ENCODE data around the gene TCIRG1. TPM values are rescaled to one million over a fixed set of nuclear protein-coding genes. Genes with fewer than 3 reads are reported as not detected.

The TCIRG1 gene
- total RNA-seq, 1 donor from 2014 or later, result 134 TPM

DNA sequence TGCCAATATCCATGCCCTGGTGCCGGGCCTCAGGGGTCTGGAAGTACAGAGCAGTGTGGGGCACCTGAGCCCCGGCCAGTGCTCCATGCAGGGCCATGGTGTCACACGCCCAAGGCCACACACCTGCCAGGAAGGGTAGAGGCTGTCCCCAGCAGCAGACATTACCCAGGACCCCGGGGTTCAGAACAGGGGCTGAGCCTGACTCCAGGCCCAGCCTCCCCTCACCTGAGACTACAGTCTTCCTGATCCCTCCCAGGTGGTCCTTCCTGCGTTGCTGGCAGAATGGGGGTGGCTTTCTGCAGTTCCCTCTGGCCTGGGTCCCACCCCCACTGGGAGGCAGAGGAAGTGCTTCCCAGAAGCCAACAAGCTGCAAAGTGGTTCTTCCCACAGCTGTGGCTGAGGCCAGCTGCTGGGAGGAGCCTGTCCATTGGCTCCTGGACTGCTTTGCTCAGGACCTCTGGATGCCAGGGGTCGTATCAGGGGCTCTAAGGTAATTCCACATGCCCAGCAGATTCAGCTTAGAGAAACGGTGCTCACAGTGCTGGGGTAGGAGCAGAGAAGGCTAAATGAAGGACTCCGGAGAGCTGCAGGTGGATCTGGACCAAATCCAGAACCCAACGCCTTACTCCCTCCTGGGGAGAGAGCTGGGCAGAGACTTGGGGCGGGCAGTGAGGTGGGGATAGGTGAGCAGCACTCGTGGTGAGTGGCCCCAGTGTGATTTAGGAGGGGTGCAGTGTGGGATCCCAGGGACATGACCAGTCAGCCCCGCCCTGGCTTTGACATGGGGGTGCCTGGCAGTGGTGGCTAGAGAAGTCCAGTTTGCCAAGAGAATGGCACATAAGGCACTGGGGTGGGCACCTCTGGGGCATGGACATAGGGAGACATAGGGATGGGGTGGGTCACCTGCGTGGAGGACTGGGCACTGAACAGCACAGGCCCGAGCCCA lies 12.6 kb downstream of the TCIRG1 start:
- DNase-seq (ENCODE audit: low spot score), result no peak

DNA sequence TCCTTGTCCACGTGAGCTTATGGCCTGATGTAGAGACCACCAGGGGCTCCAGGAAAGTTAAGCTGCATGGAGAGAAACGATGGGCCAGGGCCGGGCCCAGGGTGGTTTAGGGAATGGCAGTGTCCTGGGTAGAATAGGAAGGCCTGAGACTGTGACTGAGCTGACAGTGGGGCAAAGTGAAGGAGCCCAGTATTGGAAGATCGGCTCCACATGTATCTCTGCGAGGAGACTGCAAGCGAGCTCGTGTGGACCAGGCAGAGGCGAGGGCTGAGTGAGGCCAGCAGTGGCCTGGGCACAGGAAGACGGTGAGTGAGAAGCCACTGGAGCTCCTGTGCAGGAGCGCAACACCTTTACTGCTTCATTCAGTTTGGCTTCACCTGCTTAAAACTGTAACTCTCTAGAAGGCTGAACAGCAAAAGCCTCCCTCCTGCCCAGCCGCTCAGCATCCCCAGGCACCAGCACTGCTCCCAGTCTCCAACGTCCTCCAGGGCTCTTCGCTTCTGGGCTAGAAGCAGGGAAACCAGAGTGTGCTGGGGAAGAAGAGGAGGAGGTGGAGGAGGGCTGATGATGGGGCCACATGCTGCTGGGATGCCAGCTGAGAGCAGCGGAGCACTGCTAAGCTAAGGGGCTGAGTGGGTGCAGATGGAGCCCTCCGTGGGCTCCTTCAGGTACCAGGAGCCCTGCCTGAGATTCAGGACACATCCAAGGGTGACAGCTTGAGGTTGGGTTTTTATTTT lies 13.5 kb downstream of the TCIRG1 start:
- no peak for DNase-seq (ENCODE audit: low spot score)

DNA sequence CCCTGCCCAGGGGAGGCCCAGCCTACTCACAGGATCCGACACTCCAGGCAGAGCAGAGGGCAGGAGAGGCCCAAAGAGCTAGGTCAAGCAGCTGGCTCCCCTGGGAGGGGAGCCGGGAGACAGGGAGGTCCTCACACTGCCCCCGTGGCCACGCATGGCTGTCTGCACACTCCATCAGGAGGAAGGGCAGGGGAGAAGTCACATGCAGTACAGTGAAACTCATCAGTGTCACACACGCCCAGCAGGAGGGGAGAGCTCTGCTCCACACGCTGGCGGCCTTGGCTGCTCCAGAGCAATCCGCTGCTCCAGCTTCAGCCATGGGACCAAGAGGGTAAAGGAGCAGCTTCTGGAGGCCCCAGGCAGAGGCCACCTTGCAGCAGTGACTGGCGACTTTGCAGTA lies 14.3 kb downstream of the TCIRG1 start:
- DNase-seq (ENCODE audit: low spot score), result no peak

DNA sequence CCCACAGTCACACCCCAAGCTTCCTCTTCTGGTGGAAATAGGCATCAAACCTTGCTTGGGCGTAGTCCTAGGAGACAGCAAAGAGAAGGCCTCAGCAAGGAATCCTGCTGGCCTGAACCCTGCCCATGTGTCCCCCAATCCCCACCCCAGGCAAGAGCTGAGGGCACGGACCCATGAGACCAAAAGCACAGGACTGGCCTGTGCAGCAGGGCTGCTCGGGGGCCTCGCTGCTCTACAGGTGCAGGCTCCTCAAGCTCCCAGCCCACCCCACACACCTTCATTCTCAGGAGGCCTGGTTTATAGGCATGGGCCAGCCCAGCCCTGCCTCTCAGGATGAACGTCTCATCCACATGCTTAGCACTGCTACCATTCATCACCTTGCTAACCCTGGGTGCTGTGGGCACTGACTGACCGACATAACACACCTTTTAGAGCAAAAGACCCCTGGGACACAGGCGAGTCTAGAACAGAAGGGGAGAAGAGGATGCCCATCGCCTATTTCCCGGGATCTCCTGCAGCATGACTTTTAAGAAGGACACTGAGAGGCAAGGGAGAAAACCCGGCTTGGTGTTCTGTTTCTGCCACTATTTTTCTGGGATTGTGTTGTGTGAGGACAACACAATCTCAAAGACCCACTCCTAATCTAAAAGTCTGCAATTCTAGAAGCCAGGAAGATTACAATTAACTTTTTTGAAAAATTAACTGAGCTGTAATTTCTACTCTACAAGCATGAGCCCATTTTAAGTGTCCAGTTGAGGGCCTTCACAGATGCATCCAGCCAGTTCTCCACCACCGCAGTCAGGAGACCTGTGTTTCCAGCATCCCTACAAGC lies 15.4 kb downstream of the TCIRG1 start:
- no peak for DNase-seq (ENCODE audit: low spot score)

DNA sequence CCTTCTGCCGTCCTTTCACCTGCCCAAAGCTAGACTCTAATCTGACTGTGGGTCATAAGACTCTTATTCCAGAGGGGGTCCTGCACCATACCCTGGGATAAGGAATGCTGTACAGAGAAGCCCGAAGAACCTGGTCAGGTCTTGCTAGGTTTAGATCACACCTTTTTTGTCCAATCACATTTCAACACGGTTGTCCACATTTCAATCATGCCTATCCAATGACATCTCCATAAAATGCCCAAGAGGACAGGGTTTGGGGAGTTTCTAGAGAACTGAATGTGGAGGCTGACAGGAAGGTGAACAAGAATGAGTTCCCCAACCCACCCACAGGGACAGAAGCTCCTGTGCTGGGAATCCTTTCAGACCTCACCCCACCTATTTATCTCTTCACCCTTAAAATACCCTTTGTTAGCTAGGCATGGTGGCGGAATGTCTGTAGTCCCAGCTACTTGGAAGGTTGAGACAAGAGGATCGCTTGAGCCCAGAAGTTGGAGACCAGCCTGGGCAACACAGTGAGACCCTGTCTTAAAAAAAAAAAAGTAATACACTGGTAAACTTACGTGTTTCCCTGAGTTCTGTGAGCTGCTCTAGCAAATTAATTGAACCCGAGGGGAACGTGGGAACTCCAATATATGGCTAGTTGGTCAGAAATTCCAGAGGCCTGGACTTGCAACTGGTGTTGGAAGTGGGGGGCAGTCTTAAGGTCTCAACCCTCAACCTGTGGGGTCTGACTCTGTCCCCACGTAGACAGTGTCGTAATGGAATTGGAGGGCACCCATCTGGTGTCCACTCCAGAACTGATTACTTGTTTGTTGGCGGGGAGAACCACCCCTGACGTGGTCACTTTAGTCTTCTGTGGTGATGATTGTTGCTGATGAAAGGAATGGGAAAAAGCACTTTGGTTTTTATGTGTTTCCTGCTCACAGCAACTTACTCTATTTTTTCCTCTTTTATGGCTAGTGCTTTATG lies 17.8 kb downstream of the TCIRG1 start:
- DNase-seq (ENCODE audit: low spot score), result no peak

DNA sequence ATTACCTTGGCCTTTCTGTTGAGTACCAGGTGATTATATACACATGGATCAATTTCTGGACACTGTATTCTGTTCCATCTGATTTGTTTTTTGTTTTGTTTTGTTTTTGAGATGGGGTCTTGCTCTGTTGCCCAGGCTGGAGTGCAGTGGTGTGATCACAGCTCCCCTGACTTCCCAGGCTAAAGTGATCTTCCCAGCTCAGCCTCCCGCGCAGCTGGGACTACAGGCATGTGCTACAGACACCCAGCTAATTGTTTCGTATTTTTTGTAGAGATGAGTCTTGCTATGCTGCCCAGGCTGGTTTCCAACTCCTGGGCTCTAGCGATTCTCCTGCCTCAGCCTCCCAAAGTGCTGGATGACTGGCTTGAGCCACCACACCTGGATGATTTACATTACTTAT lies 19.0 kb downstream of the TCIRG1 start:
- DNase-seq (ENCODE audit: low spot score), result no peak

DNA sequence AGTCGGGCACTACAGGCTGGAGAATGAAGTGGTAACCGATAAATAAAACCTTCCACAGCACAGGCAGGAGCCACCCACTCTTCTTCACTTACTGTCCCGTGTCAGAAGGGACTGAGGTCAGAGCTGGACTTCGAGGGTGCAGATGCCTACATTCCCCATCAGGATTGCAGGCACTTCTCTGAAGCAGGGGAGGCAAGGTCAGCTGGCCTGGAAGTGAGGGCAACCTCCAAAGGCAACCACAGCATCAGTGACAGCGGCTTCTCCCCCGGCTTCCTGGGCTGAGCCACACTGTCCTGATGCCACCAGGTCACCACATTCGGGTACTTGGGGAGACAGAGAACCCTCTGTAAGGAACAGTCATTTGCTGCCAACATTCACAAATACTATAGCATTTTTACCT lies 22.7 kb downstream of the TCIRG1 start:
- no peak for DNase-seq (ENCODE audit: low spot score)

DNA sequence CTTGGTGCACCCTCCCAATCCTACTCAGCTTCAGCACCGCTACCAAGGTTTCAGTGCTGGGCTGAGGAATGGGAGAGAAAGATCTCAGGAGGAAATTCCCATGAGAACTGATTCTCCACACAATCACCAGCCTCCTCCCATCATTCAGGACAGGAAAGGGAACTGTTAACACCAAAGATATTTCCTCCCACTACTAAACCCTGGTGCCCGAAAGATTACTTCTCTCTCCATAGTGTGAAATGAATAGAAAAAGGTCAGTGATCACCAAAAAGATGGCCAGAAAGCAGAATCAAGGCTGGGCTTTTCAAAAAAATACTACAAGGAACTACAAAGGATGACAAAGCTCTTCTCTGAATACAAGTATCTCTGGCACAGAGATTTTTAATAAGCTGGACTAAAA lies 26.1 kb downstream of the TCIRG1 start:
- no peak for DNase-seq (ENCODE audit: low spot score)

DNA sequence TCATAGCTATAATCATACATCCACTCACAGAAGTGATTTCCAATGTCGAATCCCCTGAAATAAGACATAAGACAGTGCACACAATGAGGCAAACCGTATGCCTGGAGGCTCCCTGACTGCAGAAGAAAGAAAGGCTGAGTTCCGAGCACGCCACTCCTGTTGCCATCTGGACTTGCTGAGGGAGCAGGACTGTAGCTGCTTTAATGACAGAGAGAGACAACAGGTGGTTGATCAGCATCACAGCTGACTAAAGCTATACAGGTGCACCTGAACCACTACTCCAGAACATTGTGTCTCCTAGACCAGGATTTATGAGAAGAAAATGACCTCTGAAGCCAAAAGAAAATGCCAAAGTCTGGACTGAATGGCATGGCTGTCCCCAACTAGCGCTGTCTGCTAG lies 27.0 kb downstream of the TCIRG1 start:
- DNase-seq (ENCODE audit: low spot score), result no peak

DNA sequence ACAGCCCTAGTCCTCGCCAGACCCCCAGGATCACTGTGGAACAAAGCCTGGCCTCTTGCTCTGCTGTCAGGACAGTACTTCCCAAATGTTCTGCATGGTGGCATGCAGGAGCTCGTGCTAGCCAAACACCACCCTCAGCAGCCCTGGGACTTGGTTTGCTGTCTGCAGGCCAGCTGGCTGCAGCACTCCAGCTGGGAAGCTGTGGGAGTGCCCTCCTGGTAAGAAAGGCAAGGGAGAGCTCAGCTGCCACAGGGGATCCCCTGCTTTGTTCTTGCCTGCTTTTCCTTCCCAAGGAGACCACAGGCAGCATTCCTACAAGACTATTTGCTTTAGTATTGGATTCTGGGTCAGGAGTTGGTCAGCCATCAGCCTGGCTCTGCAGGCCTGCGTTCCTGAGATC lies 27.9 kb downstream of the TCIRG1 start:
- DNase-seq (ENCODE audit: low spot score), result no peak

DNA sequence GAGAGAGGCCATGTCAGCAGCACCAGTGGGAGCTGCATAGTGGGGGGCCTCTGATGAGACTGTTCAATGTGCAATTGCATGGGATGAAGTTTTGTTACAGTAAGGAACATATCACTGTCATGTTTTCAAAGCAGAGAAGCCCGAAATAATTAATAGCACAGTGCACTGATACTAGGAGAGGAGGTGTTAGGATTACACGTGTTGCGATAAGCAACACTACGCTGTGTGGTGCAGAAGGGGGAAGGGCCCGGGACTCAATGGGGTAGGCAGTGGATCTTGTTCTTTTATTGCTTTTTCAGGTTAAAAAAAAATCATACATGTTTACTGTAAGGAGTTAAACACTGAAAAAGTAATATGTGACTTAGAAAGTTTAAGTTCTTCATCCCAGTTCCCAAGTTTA lies 29.2 kb downstream of the TCIRG1 start:
- DNase-seq (ENCODE audit: low spot score), result no peak

DNA sequence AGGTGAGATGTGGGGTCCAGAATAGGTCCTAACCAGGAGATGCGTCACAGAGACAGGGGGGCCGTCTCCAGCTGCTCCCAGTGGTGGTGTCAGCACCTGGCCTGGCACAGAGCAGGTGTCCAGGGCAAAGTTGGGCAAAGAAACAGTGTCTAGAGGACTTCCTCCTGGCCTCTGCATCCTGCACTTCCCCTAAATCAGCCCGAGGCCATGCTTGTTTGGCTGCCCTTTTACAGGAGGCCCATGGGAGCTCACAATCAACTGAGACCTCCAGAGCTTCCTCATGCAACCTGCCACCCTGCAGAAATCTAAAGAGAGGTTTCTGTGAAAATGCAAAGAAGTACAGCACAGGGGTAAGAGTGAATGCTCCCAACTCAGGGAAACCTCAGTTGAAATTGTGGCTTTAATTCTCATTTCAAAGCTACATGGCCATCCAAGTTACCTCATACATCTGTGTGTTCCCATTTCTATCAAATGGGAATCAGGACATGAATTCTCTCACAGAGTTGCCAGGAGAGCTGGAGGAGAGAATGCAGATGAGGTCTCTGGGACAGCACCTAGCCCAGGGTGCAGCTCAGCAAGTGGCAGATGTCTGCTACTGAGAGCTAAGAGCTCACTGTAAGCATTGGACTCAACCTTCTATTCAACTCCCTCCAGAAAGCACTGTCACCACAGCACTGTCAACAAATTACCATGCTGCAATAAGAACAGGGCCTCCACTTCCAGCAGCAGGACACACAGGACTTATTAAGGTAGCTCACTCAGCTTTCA lies 32.6 kb downstream of the TCIRG1 start:
- DNase-seq (ENCODE audit: low spot score), result peak; percentile 37

DNA sequence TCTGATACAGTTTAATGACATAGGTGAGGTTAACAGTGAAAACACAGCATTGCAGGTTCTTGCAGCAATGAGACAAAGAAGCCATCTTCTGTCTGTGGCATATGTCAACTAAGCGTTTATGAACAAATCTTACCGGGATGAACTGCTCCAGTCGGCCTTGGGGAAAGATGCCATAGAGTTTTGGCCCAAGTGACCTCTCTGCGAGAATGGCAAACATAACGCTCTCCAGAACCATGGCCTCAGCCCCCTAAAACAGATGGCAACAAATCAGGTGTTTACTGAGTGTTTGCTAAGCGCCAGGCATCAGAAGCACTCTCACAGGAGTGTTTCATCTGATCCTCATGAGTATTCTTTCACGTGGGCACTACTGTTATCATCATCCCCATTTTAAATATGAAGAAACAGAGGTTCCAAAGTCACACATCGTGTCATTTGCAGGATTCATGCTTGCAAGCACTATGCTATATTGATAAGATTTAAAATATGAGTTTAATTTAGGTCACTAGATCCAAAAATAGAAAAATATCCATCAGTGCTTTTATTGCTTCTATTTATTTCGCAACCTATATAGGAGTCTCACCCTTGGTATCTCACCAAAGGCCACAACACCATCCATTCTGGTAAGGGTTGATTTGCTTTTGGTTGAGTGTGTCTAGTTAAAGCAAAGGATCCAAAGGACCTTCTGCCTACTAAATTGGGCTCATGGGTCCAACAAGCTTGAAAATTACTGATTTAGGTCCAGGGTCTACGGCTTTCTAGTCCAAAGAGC lies 35.9 kb downstream of the TCIRG1 start:
- DNase-seq (ENCODE audit: low spot score), result peak; percentile 10

DNA sequence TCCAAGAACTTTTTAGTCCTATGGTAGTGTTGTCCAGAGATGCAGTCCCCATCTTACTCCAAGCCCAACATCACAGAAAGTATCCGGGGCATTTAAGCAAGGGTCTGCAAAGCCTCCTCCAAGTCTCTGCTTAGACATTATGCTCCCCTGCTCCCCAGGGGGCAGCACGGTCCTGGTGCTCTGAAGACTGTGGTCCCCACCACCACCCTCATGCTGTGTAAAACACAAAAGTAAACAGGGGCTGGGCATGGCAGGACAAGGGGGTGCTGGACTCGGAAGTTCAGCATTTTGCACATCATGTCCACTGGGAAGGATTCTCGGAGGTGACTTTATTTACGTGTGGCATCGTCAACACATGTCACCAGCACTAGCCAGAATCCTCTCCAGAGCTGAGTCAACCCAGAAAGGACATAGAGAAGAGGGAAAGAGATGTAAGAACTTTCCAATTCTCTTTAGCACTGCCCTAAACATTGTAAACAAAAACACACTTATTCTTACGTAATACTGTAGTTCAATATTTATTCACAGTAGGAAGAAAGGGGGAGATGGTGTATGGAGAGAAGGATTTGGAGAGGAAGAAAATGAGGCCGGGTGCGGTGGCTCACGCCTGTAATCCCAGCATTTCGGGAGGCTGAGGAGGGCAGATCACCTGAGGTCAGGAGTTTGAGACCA lies 37.7 kb downstream of the TCIRG1 start:
- peak; percentile 33 for DNase-seq (ENCODE audit: low spot score)

DNA sequence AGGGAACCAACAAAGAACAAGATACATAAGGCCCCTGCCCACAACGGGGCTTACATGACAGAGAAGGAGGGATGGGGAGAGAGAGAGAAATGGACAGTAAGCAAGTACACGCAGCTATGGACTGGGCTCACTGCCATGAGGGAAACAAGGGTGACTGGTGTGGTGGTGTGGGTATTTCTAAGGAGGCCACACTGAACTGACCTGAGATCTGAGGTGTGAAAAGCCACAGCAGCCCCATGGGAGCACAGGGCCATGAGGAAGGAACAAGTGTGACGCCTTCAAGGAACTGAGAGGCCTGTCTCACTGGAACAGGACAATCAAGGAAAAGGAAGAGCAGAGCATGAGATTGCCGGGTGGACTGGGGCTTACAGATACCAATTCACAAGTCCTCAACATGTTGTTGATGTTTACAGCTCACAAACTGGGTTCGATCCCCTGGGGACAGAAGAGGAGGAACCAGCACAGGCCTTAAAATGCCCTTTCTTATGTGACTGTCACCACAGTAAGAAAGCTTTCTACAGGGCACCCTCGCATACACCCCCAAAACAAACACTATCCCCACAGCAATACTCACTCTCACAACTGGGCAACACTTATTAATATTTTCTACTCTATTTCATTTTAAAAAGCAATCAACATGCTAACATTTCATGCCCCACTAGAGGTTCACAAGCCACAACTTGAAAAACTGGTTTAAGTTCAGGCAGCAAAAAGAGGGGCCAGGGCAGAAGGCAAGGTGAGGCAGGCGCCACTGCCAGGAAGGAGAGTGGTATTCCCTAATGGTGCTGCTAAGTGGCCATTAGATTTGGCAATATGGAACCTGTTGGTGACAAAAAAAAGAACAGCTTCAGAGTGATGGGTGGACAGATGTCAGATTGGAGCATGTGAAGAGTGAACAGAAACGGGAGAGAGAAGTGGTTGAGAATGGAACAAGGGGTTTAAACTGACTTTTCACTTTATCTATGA lies 39.1 kb downstream of the TCIRG1 start:
- DNase-seq (ENCODE audit: low spot score), result peak; percentile 45

DNA sequence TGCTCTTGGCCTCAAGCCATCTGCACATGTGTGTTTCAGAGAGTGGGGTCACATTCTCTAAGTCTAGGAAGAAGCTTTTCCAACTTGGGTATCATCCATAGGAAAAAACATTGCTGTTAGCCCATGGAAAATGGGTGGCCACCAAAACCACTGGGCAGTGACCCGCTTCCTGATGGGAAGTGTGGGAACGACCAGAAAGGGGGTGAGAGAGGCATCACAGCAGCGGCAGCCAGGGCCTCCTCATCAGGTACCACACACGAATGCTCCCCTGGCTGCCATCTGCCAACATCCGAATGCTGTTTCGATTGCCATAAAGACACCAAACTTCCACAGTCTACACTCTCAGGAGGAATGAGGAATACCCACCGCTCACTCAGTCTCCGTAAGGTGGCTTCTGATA lies 42.0 kb downstream of the TCIRG1 start:
- peak; percentile 29 for DNase-seq (ENCODE audit: low spot score)

DNA sequence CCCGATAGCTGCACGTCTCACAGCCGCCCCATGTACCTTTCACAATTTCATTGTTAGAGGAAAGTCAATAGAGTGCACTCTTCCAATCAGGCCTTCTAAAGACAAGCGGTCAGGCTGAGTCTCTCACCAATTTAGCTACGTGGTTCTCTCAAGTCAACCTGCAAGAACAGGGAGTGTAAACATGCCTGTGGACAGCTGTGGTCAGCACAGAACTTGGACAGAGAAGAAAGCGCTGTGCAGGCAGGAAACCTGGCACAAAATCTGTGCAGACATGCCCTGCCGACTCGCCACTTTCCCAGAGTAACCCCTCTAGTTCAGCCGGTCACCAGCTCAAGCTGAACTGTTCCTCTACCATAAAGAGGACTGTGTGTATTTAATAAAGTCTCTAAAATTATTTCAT lies 42.9 kb downstream of the TCIRG1 start:
- DNase-seq (ENCODE audit: low spot score), result peak; percentile 68

DNA sequence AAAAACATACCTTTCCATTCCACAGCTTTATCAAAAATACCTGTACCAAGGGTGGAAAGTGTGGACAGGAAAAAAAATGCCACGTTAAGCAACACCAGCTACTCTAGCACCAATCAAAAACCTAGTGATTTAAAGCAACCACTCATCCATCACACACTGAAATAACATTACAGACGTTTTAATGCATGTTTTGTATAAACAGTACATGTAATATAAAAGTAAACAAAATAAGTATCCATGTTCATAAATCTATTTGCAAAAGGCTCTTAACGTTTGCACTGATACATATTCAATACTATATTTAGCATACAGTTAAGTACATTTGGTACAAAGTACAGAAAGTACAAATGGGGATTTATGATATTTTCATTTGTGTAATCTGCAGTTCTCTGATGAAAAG lies 43.7 kb downstream of the TCIRG1 start:
- DNase-seq (ENCODE audit: low spot score), result no peak

Data from ureter (tissue), 1 donor.